GM12891 (cell line): ENCODE data around the gene EME2.

ENCODE experiments used
- POLR2A ChIP-seq: IDR thresholded peaks from 2 replicates; pipeline ENCODE4 v1.6.1; 2011; ENCODE audit warnings: low read depth, low read length, control low read depth
- POLR2AphosphoS5 ChIP-seq: IDR thresholded peaks from 2 replicates; pipeline ENCODE4 v1.6.1; 2011; ENCODE audit warnings: low read depth, low read length, control low read depth
- SPI1 ChIP-seq: IDR thresholded peaks from 2 replicates; pipeline ENCODE4 v1.6.1; 2011; ENCODE audit warnings: low read depth, low read length, control low read depth
- TAF1 ChIP-seq: IDR thresholded peaks from 2 replicates; pipeline ENCODE4 v1.6.1; 2011; ENCODE audit warnings: low read depth, low read length, control low read depth

- TF ChIP-seq POLR2A (no peak), POLR2AphosphoS5 (no peak), TAF1 (no peak), SPI1 (peak; percentile 29; the same call in 1 of the 2 replicates)
Measured at GRCh38 chr16:1781758-1782407, 9.3 kb downstream of the EME2 start.
